GM18870 (cell line): ENCODE data around the gene PALB2.

Experiments used
- ATAC-seq: cut with Tn5 transposase; IDR thresholded peaks from one replicate; pipeline ENCODE4 v1.9.1; 2021; ENCODE audit warnings: moderate library complexity; ENCODE audit not compliant: unreplicated experiment

The PALB2 gene

DNA sequence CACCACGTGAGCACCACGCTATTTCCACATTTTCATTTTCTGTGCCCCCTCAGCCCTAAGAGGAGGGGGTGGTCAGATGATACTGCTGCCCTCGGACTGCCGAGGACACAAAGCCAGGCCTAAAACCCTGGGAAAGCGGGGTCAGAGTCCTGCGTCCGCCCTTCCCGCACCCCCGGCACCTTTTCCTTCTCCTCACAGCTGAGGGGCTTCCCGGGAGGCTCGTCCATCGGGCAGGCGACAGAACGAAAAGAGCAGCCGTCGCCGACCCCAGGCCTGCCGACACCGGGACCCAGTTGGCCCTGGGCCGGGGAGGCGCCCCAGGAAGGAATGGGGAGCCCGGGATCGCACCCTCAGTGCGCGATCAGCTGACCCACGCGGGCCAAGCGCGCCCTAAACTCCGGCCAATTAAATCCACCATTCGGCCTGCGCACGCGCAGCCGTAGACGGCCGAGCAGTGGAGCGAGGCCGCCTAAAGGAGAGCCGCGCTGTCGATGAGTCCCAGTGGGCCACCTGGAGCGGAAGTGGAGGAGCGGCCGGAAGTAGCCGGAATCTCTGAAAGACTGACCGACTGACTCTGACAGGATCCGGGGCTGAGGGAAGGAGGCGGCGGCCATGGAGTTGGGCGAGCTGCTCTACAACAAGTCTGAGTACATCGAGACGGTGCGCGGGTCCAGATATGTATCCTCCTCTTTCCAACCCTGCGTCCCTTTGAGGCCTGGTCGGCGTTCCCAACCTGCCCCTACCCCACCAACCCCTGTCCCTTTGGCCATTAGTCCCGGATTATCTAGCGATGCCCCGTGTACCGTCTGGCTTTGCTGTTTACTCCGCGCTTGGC lies at the start of gene PALB2, which contains the start of gene DCTN5:
Gene PALB2, minus strand, starts transcription at position 380 of the 835 bp plus-strand sequence. Its CDS starts 153 bp downstream, at position 227.
Gene DCTN5, plus strand, starts transcription at position 536 of the 835 bp plus-strand sequence. Its CDS starts 77 bp downstream, at position 613.
- peak; percentile 91 for ATAC-seq

DNA sequence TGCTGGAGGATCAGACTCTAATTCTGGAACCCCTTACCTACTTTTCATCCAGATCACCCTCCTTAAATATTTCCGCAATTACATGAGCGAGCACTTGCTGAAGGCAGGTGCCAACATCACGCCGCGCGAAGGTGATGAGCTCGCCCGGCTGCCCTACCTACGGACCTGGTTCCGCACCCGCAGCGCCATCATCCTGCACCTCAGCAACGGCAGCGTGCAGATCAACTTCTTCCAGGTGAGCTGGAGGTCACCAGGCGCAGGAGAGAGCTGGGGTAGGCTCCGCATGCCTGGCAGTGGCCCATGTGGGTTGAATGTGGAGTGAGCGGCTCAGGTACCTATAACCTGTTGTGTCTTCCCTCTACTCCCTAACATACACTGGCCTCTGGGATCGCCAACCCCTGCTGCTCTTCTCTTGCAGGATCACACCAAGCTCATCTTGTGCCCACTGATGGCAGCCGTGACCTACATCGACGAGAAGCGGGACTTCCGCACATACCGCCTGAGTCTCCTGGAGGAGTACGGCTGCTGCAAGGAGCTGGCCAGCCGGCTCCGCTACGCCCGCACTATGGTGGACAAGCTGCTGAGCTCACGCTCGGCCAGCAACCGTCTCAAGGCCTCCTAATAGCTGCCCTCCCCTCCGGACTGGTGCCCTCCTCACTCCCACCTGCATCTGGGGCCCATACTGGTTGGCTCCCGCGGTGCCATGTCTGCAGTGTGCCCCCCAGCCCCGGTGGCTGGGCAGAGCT lies 48.5 kb upstream of the PALB2 start:
- ATAC-seq = no peak

GRCh38 chr16:23687034-23687808 lies 46.1 kb upstream of the PALB2 start:
- ATAC-seq = no peak

GRCh38 chr16:23683487-23683886 lies 42.4 kb upstream of the PALB2 start:
- no peak for ATAC-seq

- no peak for ATAC-seq
These were observed 41.1 kb upstream of the PALB2 start for GRCh38 chr16:23682181-23682580.

DNA sequence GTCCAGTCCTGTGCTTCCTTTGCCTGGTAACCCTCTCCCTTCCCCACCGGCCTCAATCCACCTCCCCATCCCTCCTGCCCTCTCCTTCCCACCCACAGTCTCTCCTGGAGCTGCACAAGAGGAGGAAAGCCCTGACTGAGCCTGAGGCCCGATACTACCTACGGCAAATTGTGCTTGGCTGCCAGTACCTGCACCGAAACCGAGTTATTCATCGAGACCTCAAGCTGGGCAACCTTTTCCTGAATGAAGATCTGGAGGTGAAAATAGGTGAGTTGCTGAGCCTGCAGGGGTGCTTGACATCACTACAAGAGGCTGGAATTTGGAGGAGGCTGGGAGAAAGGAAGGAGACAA lies 38.9 kb upstream of the PALB2 start:
- ATAC-seq = no peak

GRCh38 chr16:23679274-23679985 lies 38.3 kb upstream of the PALB2 start:
- no peak for ATAC-seq

GRCh38 chr16:23678430-23679273 lies 37.5 kb upstream of the PALB2 start, which contains the start of gene PLK1:
TSS of gene PLK1 (plus strand) at chr16:23678889. CDS start at chr16:23678933, 44 bp downstream.
- ATAC-seq = peak; percentile 81

DNA sequence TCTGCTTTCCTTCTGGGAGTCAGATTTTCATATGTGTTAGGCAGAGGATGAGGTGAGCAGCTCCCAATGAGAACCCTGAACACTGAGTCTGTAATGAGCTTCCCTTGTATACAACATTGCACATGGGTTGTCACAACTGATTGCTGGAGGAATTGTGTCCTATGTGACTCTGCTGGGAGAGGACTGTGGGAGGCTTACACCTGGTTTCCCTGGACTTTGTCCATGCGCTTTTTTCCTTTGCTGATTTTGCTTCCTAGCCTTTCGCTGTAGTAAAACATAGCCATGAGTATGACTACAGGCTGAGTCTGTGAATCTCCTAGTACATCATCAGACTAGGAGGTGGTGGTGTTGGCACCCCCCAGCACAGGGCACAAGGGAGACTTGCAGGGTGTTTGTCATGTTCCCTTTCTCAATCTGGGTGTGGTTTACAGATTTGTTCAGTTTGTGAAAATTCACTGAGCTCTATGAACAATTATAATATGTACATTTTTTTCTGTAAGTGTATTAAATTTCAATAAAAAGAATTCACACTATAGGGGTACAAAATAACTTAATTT lies 35.9 kb upstream of the PALB2 start:
- no peak for ATAC-seq

GRCh38 chr16:23673971-23674614 lies 33.0 kb upstream of the PALB2 start:
- ATAC-seq = no peak

DNA sequence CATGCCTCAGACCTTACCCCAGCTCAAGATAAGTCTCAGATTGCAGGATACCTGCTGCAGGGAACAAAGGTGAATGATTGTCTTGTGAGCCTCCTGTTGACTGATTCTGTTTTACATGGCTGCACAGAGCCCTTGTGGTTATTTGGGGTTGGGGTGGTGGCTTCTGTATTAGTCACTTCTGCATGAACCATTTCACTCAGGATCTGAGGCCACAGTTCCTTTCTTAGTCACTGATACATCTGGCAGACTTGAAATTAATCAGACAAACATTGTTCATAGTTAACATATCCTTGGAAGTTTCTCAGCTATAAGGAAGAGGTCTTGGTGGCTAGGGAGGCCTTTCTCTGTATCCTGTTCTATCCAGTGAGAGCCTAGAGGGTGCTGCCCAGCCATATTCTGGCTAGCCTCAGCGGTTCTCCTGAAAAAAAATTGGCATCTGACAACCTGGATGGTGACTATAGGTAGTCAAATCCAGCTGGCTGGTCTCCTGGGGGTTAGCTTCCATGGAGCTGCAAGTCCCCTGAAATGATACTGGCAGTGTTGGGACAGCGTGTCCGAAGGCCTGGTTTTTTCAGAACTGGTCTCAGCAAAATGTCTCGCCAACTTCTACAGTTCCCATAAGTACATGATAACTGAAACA lies 29.1 kb upstream of the PALB2 start:
- peak; percentile 92 for ATAC-seq

DNA sequence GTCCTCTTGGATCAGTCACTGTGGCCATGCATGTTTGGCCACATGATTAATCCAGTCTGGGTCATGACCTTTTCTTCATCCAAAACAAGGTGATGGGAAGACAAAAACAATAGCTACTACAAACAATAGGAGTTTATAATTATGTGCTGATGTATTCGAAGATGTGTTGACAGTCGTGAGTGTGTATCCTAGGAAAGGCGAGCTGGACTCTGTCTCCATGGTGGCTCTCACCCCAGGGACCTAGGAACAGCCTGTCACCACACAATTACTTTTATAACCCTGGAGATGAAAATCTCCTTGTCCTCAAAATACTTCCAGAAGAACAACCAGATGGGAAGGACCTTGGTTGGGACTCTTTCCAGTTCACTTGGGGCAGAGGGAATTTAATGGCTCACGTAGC lies 27.8 kb upstream of the PALB2 start:
- ATAC-seq = no peak

GRCh38 chr16:23668225-23668624 lies 27.1 kb upstream of the PALB2 start:
- ATAC-seq = no peak

DNA sequence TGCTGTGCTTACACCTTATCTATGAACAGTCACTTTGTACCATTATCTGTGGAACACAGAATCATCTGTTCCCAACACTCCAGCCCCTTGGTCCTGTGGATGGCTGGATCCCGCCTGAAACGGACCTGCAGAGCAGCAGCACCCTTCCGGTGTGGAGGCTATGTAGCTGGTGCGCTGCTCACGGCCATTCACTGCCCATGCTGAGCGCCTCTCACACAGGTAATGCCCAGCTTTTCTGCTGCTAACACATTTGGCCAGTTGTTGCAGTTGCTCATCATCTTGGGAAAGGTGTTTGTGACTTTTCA lies 26.2 kb upstream of the PALB2 start:
- no peak for ATAC-seq

DNA sequence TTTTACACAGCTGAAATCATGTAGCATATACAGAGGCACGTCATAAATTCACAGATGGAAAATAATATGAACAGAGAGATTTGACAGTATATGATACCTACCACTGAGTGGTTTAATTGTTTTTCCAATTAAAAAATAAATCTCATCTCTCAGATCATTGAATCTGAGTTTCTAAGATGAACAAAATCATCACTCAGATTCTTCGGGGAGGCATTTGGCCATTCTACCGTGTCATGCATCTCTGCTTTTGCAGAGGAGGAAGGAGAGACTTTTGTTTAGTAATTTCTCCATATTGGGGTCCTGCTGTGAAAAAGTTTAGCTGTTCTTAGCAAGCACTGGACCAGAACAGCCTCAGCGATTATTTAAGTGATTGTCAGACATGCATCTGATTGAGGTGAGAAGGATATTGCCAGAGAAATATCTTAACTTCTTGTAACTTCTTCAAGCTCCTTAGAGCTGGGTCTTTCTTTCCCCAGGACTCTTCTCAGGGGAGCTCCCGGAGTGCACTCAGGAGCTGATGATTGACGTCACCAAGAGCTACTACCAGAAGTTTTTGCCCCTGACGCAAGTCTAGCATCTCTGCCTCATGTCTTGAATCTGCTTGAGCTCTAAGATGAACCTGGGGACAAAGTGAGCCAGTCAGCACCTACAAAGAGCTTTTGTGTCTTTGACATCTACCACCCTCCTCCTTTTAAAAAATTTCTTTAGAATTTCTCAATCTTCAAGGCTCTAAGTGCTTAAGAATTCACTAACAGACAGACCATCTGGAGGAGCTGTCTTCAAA lies 25.7 kb upstream of the PALB2 start:
- no peak for ATAC-seq

- no peak for ATAC-seq
These were observed 22.8 kb upstream of the PALB2 start for GRCh38 chr16:23663918-23664317.

DNA sequence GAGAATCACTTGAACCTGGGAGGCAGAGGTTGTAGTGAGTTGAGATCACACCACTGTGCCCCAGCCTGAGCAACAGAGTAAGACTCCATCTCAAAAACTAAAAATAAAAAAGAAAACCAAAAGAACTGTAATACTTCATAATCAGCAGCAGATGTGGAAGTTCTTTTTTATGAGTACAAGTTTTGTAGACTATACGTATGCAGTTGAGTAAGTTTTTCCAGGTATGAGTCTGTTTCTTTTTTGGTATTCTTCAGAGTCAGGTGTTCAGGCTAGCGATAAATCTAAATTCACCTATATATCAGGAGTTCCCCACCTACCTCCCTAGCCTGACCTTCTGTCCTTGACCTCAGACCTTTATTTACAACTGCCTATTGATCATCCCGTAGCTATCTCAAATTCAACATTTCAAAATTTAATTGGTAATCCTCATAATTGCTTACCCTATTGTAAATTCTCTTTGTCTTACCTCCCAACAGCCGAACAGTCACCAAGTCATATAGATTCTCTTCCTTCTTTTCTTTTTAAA lies 10.9 kb upstream of the PALB2 start:
- peak; percentile 55 for ATAC-seq
